Hematopoietic multipotent progenitor cell treated with erythropoietin and hydrocortisone succinate and interleukin-3 and kit ligand, for 6 days (in vitro differentiated cells): Measurements from ENCODE around the gene XNDC1N.
"Not testable (repeated sequence)": the region's sequence is repeated elsewhere in the genome, so short reads cannot be mapped to it uniquely, and the experiment has no call there.

ENCODE experiments used
- DNase-seq: peaks from one replicate; pipeline ENCODE4 v3.0.0-alpha.2; 2015

Gene XNDC1N

DNA sequence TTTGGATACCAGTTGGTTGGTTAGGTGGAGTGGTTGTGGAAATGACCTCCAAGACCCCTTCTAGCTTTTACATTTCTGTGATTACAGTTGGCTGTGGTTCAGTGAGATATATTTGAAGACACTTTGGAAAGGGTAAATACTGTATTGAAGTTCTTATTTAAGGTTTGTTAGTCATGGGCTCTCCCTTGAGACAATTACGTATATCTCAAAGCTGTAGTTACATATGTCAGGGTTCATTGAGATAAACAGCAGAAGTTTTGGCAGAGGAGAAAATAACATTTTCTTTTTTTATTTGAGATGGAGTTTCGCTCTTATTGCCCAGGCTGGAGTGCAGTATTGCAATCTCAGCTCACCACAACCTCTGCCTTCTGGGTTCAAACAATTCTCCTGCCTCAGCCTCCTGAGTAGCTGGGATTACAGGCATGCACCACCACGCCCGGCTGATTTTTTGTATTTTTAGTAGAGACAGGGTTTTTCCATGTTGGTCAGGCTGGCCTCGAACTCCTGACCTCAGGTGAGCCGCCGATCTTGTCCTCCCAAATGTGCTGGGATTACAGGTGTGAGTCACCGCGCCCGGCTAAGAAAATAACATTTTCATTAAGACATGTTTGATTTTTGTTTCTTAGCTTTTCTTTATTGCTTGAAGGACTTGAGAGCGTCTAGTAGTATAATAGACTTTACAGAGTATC, 2.3 kb upstream of the XNDC1N start:
- DNase-seq, result no peak

- no peak for DNase-seq
These were observed 1.1 kb upstream of the XNDC1N start for GRCh38 chr11:71929491-71929890.

DNA sequence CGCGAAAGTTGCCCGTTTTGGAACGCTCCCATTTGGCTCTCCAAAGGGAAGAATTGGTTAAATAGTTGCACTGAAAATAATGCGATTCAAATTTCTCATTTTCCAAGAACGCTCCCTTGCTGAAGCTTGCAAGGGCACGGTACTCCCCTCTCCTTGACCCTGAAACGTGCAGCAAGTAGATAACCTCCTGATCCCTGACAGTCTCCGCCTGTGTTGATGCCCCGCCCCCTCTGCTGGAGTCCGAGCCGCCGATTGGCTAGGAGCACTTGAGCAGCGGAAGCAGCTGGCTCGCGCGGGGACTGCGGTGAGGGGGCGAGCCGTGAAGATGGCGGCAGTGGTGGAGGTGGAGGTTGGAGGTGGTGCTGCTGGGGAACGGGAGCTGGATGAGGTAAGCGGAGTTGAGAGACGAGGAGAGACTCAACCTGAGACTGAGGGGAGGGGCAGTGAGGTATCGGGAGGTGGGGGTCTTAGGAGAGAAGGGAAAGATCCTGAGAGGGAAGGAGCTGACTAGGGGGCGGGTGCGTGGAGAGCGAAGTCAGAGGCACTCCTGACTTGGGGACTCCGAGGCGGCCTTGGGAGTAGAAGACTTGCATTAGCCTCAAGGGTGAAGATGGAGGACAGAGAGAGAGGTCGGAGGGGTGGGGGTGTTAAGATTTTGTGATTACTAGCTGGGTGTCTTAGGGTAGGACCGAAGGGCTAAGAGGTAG, 496 bp upstream of the XNDC1N start, which contains the start of gene RNF121:
RNF121 (plus strand) TSS at position 310 of the 707 bp plus-strand sequence; CDS start at position 326, 16 bp downstream.
- DNase-seq, result peak; percentile 99

GRCh38 chr11:71917646-71918140, 10.7 kb downstream of the XNDC1N start:
- DNase-seq, result no peak

DNA sequence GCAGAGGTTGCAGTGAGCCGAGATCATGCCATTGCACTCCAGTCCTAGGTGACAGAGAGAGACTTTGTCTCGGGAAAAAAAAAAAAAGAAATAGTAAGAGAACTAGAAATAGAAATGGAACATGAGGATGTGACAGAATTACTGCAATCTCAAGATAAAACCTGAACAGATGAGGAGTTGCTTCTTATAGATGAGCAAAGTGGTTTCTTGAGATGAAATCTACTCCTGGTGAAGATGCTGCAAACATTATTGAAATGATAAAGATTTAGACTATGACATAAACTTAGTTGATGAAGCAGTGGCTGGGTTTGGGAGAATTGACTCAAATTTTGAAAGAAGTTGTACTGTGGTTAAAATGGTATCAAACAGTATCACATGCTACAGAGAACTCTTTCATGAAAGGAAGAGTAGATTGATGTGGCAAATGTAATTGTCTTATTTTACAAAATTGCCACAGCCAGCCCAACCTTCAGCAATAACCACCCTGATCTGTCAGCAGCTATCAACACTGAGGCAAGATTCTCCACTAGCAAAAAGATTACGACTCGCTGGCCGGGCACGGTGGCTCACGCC, 13.7 kb downstream of the XNDC1N start:
- DNase-seq, result no peak

GRCh38 chr11:71913756-71914526, 14.5 kb downstream of the XNDC1N start:
- no peak for DNase-seq

DNA sequence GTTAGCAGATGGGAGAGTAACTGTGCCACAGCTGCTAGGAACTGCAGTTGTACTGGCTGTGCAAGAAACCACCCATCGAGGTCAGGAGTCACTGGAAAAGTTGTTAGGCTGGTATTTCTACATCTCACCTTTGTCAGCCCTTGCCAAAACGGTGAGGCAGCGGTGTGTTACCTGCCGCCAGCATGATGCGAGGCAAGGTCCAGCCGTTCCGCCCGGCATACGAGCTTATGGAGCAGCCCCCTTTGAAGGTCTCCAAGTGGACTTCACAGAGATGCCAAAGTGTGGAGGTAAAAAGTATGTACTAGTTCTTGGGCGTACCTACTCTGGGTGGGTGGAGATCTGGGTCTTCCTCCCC, 16.4 kb downstream of the XNDC1N start:
- DNase-seq, result not testable (repeated sequence)

GRCh38 chr11:71911321-71911985, 16.9 kb downstream of the XNDC1N start:
- DNase-seq, result not testable (repeated sequence)

GRCh38 chr11:71910775-71911174, 17.6 kb downstream of the XNDC1N start:
- not testable (repeated sequence) for DNase-seq

GRCh38 chr11:71908218-71908617, 20.2 kb downstream of the XNDC1N start:
- DNase-seq, result no peak

DNA sequence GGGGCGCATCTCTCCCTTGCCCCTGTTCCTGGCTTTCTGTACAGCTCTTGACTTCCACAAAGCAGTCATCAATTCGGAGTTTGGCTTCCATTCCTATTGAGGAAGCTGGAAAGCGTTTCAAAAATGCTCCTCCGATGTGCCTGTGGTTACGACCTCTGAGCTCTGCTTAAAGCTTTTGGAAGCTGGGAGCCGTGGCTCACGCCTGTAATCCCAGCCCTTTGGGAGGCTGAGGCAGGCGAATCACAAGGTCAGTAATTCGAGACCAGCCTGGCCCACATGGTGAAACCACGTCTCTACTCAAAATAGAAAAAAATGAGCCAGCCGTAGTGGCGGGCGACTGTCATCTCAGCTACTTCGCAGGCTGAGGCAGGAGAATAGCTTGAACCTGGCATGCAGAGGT, 27.3 kb downstream of the XNDC1N start:
- not testable (repeated sequence) for DNase-seq

GRCh38 chr11:71895961-71896360, 32.4 kb downstream of the XNDC1N start:
- DNase-seq, result no peak

DNA sequence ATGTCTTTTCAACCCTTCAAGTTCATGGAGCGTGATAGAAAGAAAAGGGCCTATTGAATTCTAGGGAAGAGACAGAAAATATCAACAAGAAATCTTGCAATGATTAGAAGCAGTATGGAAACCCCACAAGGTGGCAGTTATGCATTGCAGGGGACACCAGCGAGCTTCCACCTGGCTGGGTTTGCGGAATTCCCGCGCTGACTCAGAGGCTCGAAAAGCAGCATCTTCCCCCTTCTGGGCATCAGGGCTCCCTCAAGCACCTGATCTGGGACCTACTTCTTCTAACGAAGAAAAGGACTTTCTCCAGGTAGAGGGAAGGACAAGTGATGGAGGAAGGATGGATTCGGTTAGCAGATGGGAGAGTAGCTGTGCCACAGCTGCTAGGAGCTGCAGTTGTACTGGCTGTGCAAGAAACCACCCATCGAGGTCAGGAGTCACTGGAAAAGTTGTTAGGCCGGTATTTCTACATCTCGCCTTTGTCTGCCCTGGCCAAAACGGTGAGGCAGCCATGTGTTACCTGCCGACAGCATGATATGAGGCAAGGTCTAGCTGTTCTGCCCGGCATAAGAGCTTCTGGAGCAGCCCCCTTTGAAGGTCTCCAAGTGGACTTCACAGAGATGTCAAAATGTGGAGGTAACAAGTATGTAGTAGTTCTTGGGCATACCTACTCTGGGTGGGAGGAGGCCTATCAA, 39.1 kb downstream of the XNDC1N start:
- DNase-seq, result not testable (repeated sequence)

- not testable (repeated sequence) for DNase-seq
These were observed 39.9 kb downstream of the XNDC1N start for GRCh38 chr11:71888335-71889010.

DNA sequence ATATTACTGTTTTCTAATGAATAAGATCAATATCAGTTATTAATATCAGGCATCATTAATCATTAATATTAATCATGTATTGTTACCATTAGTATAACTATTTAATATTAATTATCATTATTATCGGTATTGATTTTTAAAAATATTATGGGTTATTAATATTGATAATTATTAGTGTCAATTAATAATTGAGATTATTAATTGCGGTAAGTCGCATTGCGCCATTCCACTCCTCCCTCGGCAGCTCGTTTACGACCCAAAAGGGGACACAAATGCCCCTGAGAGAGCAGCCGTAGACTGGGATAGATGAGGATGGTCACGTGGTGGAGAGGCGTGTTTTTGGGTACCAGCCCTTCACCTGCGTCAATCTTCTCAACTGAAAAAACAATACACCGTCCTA, 42.6 kb downstream of the XNDC1N start:
- DNase-seq, result not testable (repeated sequence)
